Right lobe of liver (tissue), 4 donors: Measurements from ENCODE around the gene CASZ1.

Experiments used
- CTCF ChIP-seq, 4 donors: fragments of 200-600 bp in 3 of 4; fragments of 450-650 bp in 1 of 4; IDR thresholded peaks; one replicate each; pipeline versions ENCODE4 v1.5.1 to v1.8.0; 2016 to 2022; ENCODE audit warnings: antibody characterized with exemption in 4 of 4, mild to moderate bottlenecking in 2 of 4
- POLR2A ChIP-seq: fragments of 450-650 bp; IDR thresholded peaks from one replicate; pipeline ENCODE4 v1.6.1; 2017; ENCODE audit warnings: antibody characterized with exemption, mild to moderate bottlenecking
- donor health status: DM: no; HTN: no; CAD: no.
- donor health status: DM: no; HTN: no; CAD: no.
- donor health status: DM: no; HTN: yes; CAD: no.

- TF ChIP-seq CTCF (IDR thresholded peaks at IDR 0.05) (no peak), POLR2A (no peak)
These were observed 10.5 kb upstream of the CASZ1 start for GRCh38 chr1:10806966-10807365.
